ENCODE measurements around the gene CDYL2.

CDYL2 gene

GRCh38 chr16:80563066-80563465 lies 241.3 kb downstream of the CDYL2 start:
- Histone ChIP-seq H3K4me3 (ENCODE audit: low read depth, low read length) (no peak overlapping the region), H2BK5ac (ENCODE audit: low read depth, low read length, poor library complexity) (no peak overlapping the region), H3K18ac (ENCODE audit: low read length) (no peak overlapping the region), H2AFZ (ENCODE audit: insufficient read depth, low read length, poor library complexity) (no peak overlapping the region), H4K91ac (ENCODE audit: low read depth, low read length) (no peak overlapping the region), H2BK120ac (ENCODE audit: insufficient read depth, low read length, poor library complexity) (no peak overlapping the region), H4K12ac (ENCODE audit: low read depth, low read length) (no peak overlapping the region), H3K36me3 (ENCODE audit: control insufficient read depth in 1 of 2, insufficient read depth in 2 of 2, low read length in 2 of 2) (no peaks in the 10 kb centered on the region), H3K4me1 (ENCODE audit: control insufficient read depth in 1 of 2, insufficient read depth in 2 of 2, low read length in 2 of 2) (no peaks in the 10 kb centered on the region), H3K27ac (ENCODE audit: low read depth, low read length) (no peak overlapping the region), H3K4ac (ENCODE audit: low read depth, low read length) (no peak overlapping the region), H3K9ac (ENCODE audit: low read length) (no peak overlapping the region), H2AK5ac (ENCODE audit: low read length) (no peak overlapping the region), H3K14ac (ENCODE audit: low read length) (no peak overlapping the region), H3K27me3 (ENCODE audit: insufficient read depth, low read length) (no peaks in the 10 kb centered on the region), H3K79me2 (ENCODE audit: control insufficient read depth, insufficient read depth, low read length, poor library complexity) (no peaks in the 10 kb centered on the region), H3K4me2 (ENCODE audit: low read length) (no peak overlapping the region), H4K8ac (ENCODE audit: low read depth, low read length) (no peak overlapping the region), H2BK12ac (ENCODE audit: low read length) (no peak overlapping the region), H3K79me1 (ENCODE audit: low read length) (no peaks in the 10 kb centered on the region), H3K23ac (ENCODE audit: low read length) (no peak overlapping the region), H3K9me3 (ENCODE audit: insufficient read depth, low read depth, low read length) (peaks cover 3% of the 10 kb centered on the region)
- WGBS (ENCODE audit: extremely low coverage, insufficient coverage, insufficient read length), result no CpG with 5 or more reads among the region's 3 CpGs
- DNase-seq, result no peak

GRCh38 chr16:80559369-80559768 lies 245.0 kb downstream of the CDYL2 start:
- Histone ChIP-seq H4K91ac (ENCODE audit: low read depth, low read length) (no peak overlapping the region), H3K14ac (ENCODE audit: low read length) (no peak overlapping the region), H3K9ac (ENCODE audit: low read length) (no peak overlapping the region), H3K4me1 (ENCODE audit: control insufficient read depth in 1 of 2, insufficient read depth in 2 of 2, low read length in 2 of 2) (no peaks in the 10 kb centered on the region), H2AK5ac (ENCODE audit: low read length) (no peak overlapping the region), H3K4me2 (ENCODE audit: low read length) (no peak overlapping the region), H3K4ac (ENCODE audit: low read depth, low read length) (no peak overlapping the region), H2BK5ac (ENCODE audit: low read depth, low read length, poor library complexity) (no peak overlapping the region), H3K27me3 (ENCODE audit: insufficient read depth, low read length) (no peaks in the 10 kb centered on the region), H4K12ac (ENCODE audit: low read depth, low read length) (no peak overlapping the region), H4K8ac (ENCODE audit: low read depth, low read length) (no peak overlapping the region), H3K18ac (ENCODE audit: low read length) (no peak overlapping the region), H2BK12ac (ENCODE audit: low read length) (no peak overlapping the region), H3K23ac (ENCODE audit: low read length) (no peak overlapping the region), H3K27ac (ENCODE audit: low read depth, low read length) (no peak overlapping the region), H3K79me2 (ENCODE audit: control insufficient read depth, insufficient read depth, low read length, poor library complexity) (no peaks in the 10 kb centered on the region), H2AFZ (ENCODE audit: insufficient read depth, low read length, poor library complexity) (no peak overlapping the region), H3K4me3 (ENCODE audit: low read depth, low read length) (no peak overlapping the region), H3K36me3 (ENCODE audit: control insufficient read depth in 1 of 2, insufficient read depth in 2 of 2, low read length in 2 of 2) (no peaks in the 10 kb centered on the region), H3K9me3 (ENCODE audit: insufficient read depth, low read depth, low read length) (peaks cover 2% of the 10 kb centered on the region), H2BK120ac (ENCODE audit: insufficient read depth, low read length, poor library complexity) (no peak overlapping the region), H3K79me1 (ENCODE audit: low read length) (no peaks in the 10 kb centered on the region)
- no CpG with 5 or more reads among the region's 4 CpGs for WGBS (ENCODE audit: extremely low coverage, insufficient coverage, insufficient read length)
- DNase-seq, result no peak

GRCh38 chr16:80557037-80557436 lies 247.4 kb downstream of the CDYL2 start:
- H2AFZ ChIP-seq (ENCODE audit: insufficient read depth, low read length, poor library complexity), result no peak overlapping the region
- DNase-seq, result no peak
- no peak overlapping the region for H3K4me3 ChIP-seq (ENCODE audit: low read depth, low read length)
- H3K4me1 ChIP-seq (ENCODE audit: control insufficient read depth in 1 of 2, insufficient read depth in 2 of 2, low read length in 2 of 2), result no peaks in the 10 kb centered on the region
- no peaks in the 10 kb centered on the region for H3K79me1 ChIP-seq (ENCODE audit: low read length)
- H3K18ac ChIP-seq (ENCODE audit: low read length), result no peak overlapping the region
- H3K23ac ChIP-seq (ENCODE audit: low read length), result no peak overlapping the region
- no peaks in the 10 kb centered on the region for H3K79me2 ChIP-seq (ENCODE audit: control insufficient read depth, insufficient read depth, low read length, poor library complexity)
- H3K9ac ChIP-seq (ENCODE audit: low read length), result no peak overlapping the region
- no peak overlapping the region for H2BK12ac ChIP-seq (ENCODE audit: low read length)
- H3K9me3 ChIP-seq (ENCODE audit: insufficient read depth, low read depth, low read length), result no peaks in the 10 kb centered on the region
- H3K4ac ChIP-seq (ENCODE audit: low read depth, low read length), result no peak overlapping the region
- H4K91ac ChIP-seq (ENCODE audit: low read depth, low read length), result no peak overlapping the region
- H4K8ac ChIP-seq (ENCODE audit: low read depth, low read length), result no peak overlapping the region
- no peaks in the 10 kb centered on the region for H3K27me3 ChIP-seq (ENCODE audit: insufficient read depth, low read length)
- H3K4me2 ChIP-seq (ENCODE audit: low read length), result no peak overlapping the region
- H3K27ac ChIP-seq (ENCODE audit: low read depth, low read length), result no peak overlapping the region
- H4K12ac ChIP-seq (ENCODE audit: low read depth, low read length), result no peak overlapping the region
- no peak overlapping the region for H2BK120ac ChIP-seq (ENCODE audit: insufficient read depth, low read length, poor library complexity)
- WGBS (ENCODE audit: extremely low coverage, insufficient coverage, insufficient read length), result no CpG with 5 or more reads among the region's 5 CpGs
- no peak overlapping the region for H2BK5ac ChIP-seq (ENCODE audit: low read depth, low read length, poor library complexity)
- no peak overlapping the region for H2AK5ac ChIP-seq (ENCODE audit: low read length)
- no peaks in the 10 kb centered on the region for H3K36me3 ChIP-seq (ENCODE audit: control insufficient read depth in 1 of 2, insufficient read depth in 2 of 2, low read length in 2 of 2)
- H3K14ac ChIP-seq (ENCODE audit: low read length), result no peak overlapping the region

GRCh38 chr16:80556481-80556880 lies 247.9 kb downstream of the CDYL2 start:
- no peak overlapping the region for H3K4me2 ChIP-seq (ENCODE audit: low read length)
- no peak for DNase-seq
- no peak overlapping the region for H3K27ac ChIP-seq (ENCODE audit: low read depth, low read length)
- no peaks in the 10 kb centered on the region for H3K36me3 ChIP-seq (ENCODE audit: control insufficient read depth in 1 of 2, insufficient read depth in 2 of 2, low read length in 2 of 2)
- no peaks in the 10 kb centered on the region for H3K79me2 ChIP-seq (ENCODE audit: control insufficient read depth, insufficient read depth, low read length, poor library complexity)
- no CpG with 5 or more reads among the region's 3 CpGs for WGBS (ENCODE audit: extremely low coverage, insufficient coverage, insufficient read length)
- H2BK12ac ChIP-seq (ENCODE audit: low read length), result no peak overlapping the region
- no peak overlapping the region for H4K91ac ChIP-seq (ENCODE audit: low read depth, low read length)
- H3K79me1 ChIP-seq (ENCODE audit: low read length), result no peaks in the 10 kb centered on the region
- no peak overlapping the region for H4K8ac ChIP-seq (ENCODE audit: low read depth, low read length)
- no peaks in the 10 kb centered on the region for H3K9me3 ChIP-seq (ENCODE audit: insufficient read depth, low read depth, low read length)
- H3K9ac ChIP-seq (ENCODE audit: low read length), result no peak overlapping the region
- H3K23ac ChIP-seq (ENCODE audit: low read length), result no peak overlapping the region
- H3K4me1 ChIP-seq (ENCODE audit: control insufficient read depth in 1 of 2, insufficient read depth in 2 of 2, low read length in 2 of 2), result no peaks in the 10 kb centered on the region
- no peak overlapping the region for H3K4ac ChIP-seq (ENCODE audit: low read depth, low read length)
- no peak overlapping the region for H3K18ac ChIP-seq (ENCODE audit: low read length)
- H2AFZ ChIP-seq (ENCODE audit: insufficient read depth, low read length, poor library complexity), result no peak overlapping the region
- no peak overlapping the region for H4K12ac ChIP-seq (ENCODE audit: low read depth, low read length)
- H3K14ac ChIP-seq (ENCODE audit: low read length), result no peak overlapping the region
- no peak overlapping the region for H2BK5ac ChIP-seq (ENCODE audit: low read depth, low read length, poor library complexity)
- no peak overlapping the region for H2AK5ac ChIP-seq (ENCODE audit: low read length)
- no peak overlapping the region for H3K4me3 ChIP-seq (ENCODE audit: low read depth, low read length)
- H3K27me3 ChIP-seq (ENCODE audit: insufficient read depth, low read length), result no peaks in the 10 kb centered on the region
- no peak overlapping the region for H2BK120ac ChIP-seq (ENCODE audit: insufficient read depth, low read length, poor library complexity)
